GM19467 (cell line): Measurements from ENCODE around the gene LBR.

Experiments used
- ATAC-seq: cut with Tn5 transposase; IDR thresholded peaks from one replicate; pipeline ENCODE4 v1.9.1; 2021; ENCODE audit warnings: mild to moderate bottlenecking, moderate library complexity; ENCODE audit not compliant: unreplicated experiment

LBR gene

GRCh38 chr1:225464851-225465792 lies 37.3 kb upstream of the LBR start:
- ATAC-seq: no peak

GRCh38 chr1:225462714-225463574 lies 35.1 kb upstream of the LBR start:
- ATAC-seq: no peak

DNA sequence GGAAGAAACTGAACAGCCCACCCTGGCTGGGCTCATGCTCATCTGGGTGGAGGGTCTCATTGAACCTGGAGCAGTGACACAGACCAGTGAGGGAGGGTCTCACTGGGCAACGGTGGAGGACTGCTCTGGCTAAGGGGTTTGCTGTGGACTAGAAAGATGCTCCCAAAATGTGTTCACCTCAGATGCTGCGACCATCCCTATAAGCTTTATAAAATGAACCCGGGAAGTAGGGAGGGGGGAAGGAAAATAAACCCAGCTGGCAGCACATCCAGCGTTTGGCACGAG lies 34.5 kb upstream of the LBR start:
- ATAC-seq: no peak

- no peak for ATAC-seq
Observed at GRCh38 chr1:225461533-225462428, 33.9 kb upstream of the LBR start.

DNA sequence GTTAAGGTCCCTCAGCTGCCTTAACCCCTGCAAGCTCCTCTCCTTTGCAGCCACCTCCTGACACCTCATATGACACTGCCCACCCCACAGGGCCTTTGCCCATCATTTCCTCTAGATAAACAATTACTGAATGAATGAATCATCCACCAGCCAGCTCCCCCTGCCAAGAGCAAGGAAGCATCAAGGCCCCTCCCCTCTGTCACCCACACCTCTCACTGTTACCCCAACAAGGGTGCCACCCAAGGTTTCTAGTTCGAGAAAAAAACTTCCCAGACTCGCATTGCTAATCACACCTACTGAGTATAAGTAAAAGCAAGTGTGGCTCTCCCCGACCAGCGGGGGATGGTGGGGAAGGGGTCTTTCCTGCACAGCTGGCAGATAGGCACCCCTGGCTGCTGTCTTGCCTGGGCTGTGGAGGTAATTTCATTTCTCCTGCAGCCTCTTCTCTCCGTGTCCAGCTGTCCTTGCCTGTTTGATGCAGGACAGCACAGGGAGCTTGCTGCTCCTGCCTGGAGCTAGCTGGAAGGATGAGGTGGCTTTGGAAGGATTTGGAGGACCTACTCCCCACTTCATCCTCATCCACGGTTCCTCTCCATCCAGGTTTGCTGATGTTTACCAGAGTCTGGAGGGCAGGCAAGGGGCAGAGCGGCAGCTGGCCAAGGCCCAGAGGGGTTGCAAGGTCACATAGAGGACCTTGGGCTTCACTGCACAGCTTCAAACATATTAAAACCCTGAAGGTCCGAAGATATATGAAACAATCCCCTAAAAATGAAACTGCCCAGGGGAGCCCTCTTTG lies 33.1 kb upstream of the LBR start:
- ATAC-seq: no peak

- ATAC-seq: no peak
Observed at GRCh38 chr1:225460021-225460736, 32.3 kb upstream of the LBR start.

- ATAC-seq: no peak
Observed at GRCh38 chr1:225458222-225458631, 30.4 kb upstream of the LBR start.

DNA sequence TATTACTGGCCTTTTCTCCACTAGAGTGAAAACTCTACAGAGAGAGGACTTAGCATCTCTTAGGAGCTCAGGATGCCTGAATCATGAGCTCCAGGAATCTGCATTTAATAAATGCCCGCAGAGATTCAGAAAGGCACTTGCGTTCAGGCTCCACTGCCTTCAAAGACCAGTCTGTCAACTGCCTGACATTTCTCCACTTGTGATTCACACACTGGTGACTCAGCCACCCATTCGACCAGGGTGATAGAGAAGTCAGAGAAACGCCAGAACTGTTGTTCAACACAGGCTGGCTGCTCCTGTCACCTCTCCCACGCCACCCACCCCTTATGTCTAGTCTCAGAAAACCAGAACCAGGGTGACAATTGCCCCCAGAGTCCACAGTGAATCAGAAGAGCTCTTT lies 26.9 kb upstream of the LBR start:
- ATAC-seq: no peak

DNA sequence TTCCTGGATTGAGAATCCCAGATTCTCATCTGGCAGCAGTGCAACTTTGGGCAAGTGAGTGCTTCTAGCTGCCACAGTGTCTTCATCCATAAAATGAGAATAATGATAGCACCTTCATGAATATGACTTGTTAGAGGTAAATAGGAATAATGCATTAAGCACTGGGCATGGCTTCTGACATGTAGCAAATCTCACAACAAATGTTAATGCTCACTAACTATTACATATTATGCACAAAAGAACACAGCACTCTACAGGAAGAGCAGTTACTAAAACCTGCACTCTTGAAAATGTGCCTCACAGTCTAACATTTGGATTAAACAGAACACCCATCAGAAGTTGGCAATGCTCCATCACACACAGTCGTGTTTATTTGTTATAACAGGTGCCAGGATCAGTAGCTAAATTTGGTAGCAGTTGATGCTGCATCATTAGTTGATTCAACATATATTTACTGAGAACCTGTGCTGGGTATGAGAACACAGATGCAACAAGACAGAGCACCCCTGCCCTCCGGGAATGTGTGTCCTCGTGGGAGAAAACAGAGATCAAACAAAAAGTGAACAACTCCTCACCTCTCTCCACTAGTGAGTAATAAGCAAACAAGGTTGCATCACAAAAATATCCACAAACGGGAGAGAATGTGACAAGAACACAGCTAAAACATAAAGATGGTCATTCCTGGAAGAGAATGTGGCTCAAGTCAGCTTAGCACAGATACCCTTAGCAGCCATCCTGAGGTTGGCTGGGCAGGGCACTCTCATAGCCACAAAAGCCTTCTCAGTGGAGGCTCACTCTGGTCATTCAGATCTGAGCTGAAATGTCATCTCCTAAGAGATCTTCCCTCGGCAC lies 26.2 kb upstream of the LBR start:
- ATAC-seq: no peak

DNA sequence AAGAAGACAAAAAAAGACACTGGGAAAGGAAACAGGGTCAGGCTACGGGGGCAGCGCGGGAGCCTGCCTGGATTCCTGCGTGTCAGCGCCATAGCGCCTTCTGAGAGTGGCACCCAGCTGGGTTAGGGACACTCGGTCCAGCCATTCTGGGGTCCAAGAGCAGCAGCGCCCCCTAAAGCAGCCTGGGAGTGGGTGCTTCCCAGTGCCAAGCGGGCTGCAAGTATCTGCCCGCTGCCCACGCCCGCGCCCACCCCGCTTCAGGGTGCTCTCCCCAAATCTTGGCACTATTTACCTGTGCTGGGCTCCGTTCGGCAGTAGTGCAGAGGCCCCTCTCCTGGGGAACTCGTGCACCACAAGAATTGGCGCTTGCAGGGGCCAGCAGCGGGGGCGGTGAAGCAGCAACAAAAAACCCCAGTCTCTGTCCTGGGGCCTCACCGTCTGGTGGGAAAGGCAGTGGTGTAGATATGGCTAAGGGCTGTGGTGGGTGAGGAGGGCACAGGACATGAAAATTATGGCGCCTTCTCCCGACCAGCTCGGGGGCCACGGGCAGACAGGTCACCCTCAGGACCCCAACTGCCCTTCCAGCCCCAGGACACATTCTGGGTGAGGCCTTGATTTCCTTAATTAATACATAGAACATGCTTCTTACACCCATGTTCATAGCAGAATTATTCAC lies 24.1 kb upstream of the LBR start:
- ATAC-seq: no peak

GRCh38 chr1:225451340-225451739 lies 23.5 kb upstream of the LBR start:
- no peak for ATAC-seq

- ATAC-seq: no peak
Observed at GRCh38 chr1:225450491-225451191, 22.8 kb upstream of the LBR start.

DNA sequence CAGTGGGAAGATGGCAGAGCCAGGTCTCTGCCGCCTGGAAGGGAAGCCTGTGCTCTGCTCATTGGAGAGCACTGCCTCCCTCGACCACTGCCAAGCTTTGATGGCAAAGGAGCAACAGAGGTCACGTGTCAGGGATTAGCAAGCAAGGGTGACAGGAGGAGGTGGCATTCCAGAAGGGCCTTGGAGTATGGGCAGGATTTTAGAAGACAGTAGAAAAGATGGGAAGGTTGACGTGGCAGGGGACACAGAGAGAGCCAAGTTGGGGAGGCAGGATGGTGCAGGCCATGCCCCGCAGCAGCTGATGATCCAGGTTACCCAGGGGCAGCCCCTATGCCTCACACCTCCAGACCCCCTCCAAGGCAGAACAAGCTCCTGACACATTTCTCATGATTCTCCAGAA lies 21.9 kb upstream of the LBR start:
- no peak for ATAC-seq

DNA sequence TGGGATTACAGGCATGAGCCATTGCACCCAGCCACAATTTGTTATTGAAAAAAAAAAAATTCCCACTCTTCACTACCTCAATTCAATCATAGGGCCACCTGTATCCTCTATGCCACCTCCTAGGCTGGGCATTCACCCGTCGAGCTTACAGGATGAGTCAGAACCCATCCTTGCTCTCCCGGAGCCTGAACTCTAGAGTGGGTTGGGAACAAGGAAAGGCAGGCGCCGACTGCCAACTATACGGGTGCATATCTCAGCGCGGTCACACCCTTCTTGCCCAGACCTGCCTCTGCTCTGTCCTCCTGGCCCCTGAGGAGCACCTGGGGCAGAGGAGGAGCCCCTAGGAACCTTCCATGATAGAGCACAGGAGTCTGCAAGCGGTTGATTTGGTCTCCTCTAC lies 21.4 kb upstream of the LBR start:
- no peak for ATAC-seq

DNA sequence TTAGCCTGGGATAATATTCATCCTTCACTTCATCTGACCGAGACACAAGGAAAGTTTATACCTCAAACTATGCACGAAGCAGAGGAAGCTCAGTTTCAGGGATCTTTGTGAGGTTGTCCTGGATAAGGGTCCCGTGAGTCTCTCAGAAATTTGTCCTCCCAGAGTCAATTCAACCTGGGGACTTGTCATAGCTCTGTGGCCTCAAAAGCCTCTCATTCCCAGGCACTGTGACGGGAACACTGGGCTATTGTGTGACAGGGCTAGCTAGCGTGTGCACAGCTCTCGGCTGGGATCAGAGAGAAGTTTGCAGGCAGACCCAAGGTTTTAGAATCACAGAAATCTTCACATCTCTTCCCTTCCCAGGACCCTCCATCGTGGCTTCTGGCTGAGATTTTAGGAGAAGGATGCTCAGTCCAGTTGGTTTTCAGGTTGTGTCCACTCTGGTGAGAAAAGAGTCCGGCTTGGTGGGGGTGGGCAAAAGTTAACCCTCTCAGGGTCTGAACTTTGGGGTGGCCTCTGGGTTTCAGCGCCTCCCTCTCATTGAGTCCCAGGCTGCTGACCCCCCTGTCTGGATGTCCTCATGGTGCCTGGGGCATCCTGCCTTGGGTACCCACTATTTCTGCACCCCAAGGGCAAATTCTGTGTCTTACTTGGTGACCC lies 20.4 kb upstream of the LBR start:
- no peak for ATAC-seq

GRCh38 chr1:225447650-225448089 lies 19.8 kb upstream of the LBR start:
- no peak for ATAC-seq
